ENCODE data around the gene ICAM3. TPM values are rescaled to one million over a fixed set of nuclear protein-coding genes. Genes with fewer than 3 reads are reported as not detected.
"Not testable (repeated sequence)": the region's sequence is repeated elsewhere in the genome, so short reads cannot be mapped to it uniquely, and the experiment has no call there.

ICAM3 gene
- total and polyA plus RNA-seq, 2 of the 4 experiments (the other 2 are of a cell fraction), result 6.6 to 11.7 TPM

GRCh38 chr19:10366950-10367512 lies 27.6 kb upstream of the ICAM3 start:
- H3K9ac ChIP-seq (ENCODE audit: low read depth, low read length); H3K56ac ChIP-seq (ENCODE audit: extremely low read depth, insufficient read depth, low read length); H2BK15ac ChIP-seq (ENCODE audit: low read depth, low read length); H3K4ac ChIP-seq (ENCODE audit: low read depth, low read length); CTCF ChIA-PET; H3K23ac ChIP-seq (ENCODE audit: low read depth, low read length); H2BK20ac ChIP-seq (ENCODE audit: low read depth, low read length); H4K91ac ChIP-seq (ENCODE audit: insufficient read depth, low read depth, low read length); H3K27me3 ChIP-seq (ENCODE audit: control insufficient read depth, insufficient read depth, low read length); ATAC-seq (ENCODE audit: low read depth); H2BK120ac ChIP-seq (ENCODE audit: low read depth, low read length); H3K14ac ChIP-seq (replicated peaks; ENCODE audit: low read depth, low read length); H2BK5ac ChIP-seq (ENCODE audit: low read depth, low read length, poor library complexity, severe bottlenecking); intact Hi-C loops (cut with micrococcal nuclease); H2AK9ac ChIP-seq (replicated peaks; ENCODE audit: low read depth, low read length, poor library complexity); H3K9me1 ChIP-seq (ENCODE audit: insufficient read depth, low read length); H2AFZ ChIP-seq (replicated peaks; ENCODE audit: low read length, poor library complexity); BruUV-seq (replicated peaks); H3K4me2 ChIP-seq (ENCODE audit: low read depth, low read length); H4K5ac ChIP-seq (ENCODE audit: low read depth, low read length); H3K27ac ChIP-seq (ENCODE audit: insufficient read depth, low read length); in situ Hi-C loops (cut with MboI; ENCODE audit: low sequenced_read_pairs); H2AK5ac ChIP-seq (ENCODE audit: low read depth, low read length); H4K8ac ChIP-seq (ENCODE audit: low read depth in 2 of 2, low read length in 2 of 2); DNase-seq; H3K18ac ChIP-seq (ENCODE audit: low read depth, low read length); H4K20me1 ChIP-seq (ENCODE audit: insufficient read depth, low read length); H3K9me3 ChIP-seq (ENCODE audit: control insufficient read depth, insufficient read depth, low read length); H3K4me3 ChIP-seq (ENCODE audit: insufficient read depth, low read depth, low read length); dilution Hi-C loops (cut with HindIII; ENCODE audit: low sequenced_read_pairs, unreplicated experiment); H3K4me1 ChIP-seq (ENCODE audit: control insufficient read depth, insufficient read depth, low read length): not testable (repeated sequence)
- peaks cover 67% of the 10 kb centered on the region for H3K36me3 ChIP-seq (ENCODE audit: control insufficient read depth, insufficient read depth, low read length)
- POLR2A ChIA-PET (ENCODE audit: unreplicated experiment), result interaction anchor here (0.8 kb wide), 1 partner anchor 16 kb away, joined by 3 read pairs; no protein-coding TSS in a partner anchor
- H3K79me1 ChIP-seq (ENCODE audit: low read depth in 1 of 2, low read length in 2 of 2), result peaks cover 0 to 13% of the 10 kb centered on the region in 2 experiments; a peak in 1 of 4 replicates
- WGBS, 2 experiments (ENCODE audit: extremely low coverage in 2 of 2, insufficient read length in 1 of 2), result no CpG with 5 or more reads among the region's 4 CpGs
